DOHH2 (cell line): Measurements from ENCODE around the gene PLCXD1.

Experiments used
- H3F3A ChIP-seq: fragments of 200-600 bp; sonication (generic), shearing (Covaris generic); 2 replicates; pipeline ENCODE4 v1.6.0; 2016; ENCODE audit warnings: antibody characterized with exemption, mild to moderate bottlenecking; ENCODE audit not compliant: control insufficient read depth, insufficient read depth
- H3K27ac ChIP-seq: fragments of 200-600 bp; sonication (generic); 2 replicates; pipeline ENCODE4 v1.5.1; 2014; ENCODE audit warnings: low read depth, mild to moderate bottlenecking, low read length, moderate library complexity
- H3K27me3 ChIP-seq: fragments of 200-600 bp; sonication (generic); 2 replicates; pipeline ENCODE4 v1.6.1; 2014; ENCODE audit warnings: mild to moderate bottlenecking, low read length, mixed read lengths; ENCODE audit not compliant: control insufficient read depth
- H3K36me3 ChIP-seq: fragments of 200-600 bp; sonication (generic); 2 replicates; pipeline ENCODE4 v1.6.1; 2014; ENCODE audit warnings: mild to moderate bottlenecking, low read length, moderate library complexity, mixed read lengths; ENCODE audit not compliant: control insufficient read depth
- H3K4me1 ChIP-seq: fragments of 200-600 bp; sonication (generic); 2 replicates; pipeline ENCODE4 v1.6.1; 2014; ENCODE audit warnings: mild to moderate bottlenecking, low read length, mixed read lengths; ENCODE audit not compliant: control insufficient read depth
- H3K4me2 ChIP-seq: fragments of 200-600 bp; sonication (generic); 2 replicates; pipeline ENCODE4 v1.6.0; 2014; ENCODE audit warnings: mild to moderate bottlenecking, low read length, moderate library complexity
- H3K4me3 ChIP-seq: fragments of 200-600 bp; sonication (generic); 2 replicates; pipeline ENCODE4 v1.5.1; 2014; ENCODE audit warnings: mild to moderate bottlenecking, low read length, mixed read lengths
- H3K79me2 ChIP-seq: fragments of 200-600 bp; sonication (generic); 2 replicates; pipeline ENCODE4 v1.6.1; 2014; ENCODE audit warnings: mild to moderate bottlenecking, low read length, mixed read lengths; ENCODE audit not compliant: control insufficient read depth
- H3K9me2 ChIP-seq: fragments of 200-600 bp; sonication (generic); replicated peaks from 2 replicates; pipeline ENCODE4 v1.6.1; 2014; ENCODE audit warnings: mild to moderate bottlenecking, low read length, mixed read lengths; ENCODE audit not compliant: control insufficient read depth
- H3K9me3 ChIP-seq: fragments of 200-600 bp; sonication (generic); 2 replicates; pipeline ENCODE4 v1.6.1; 2014; ENCODE audit warnings: antibody characterized with exemption, low read length, mixed read lengths; ENCODE audit not compliant: control insufficient read depth, insufficient read depth
- H4K20me1 ChIP-seq: fragments of 200-600 bp; sonication (generic); 2 replicates; pipeline ENCODE4 v1.6.0; 2014; ENCODE audit warnings: low read depth, mild to moderate bottlenecking, antibody characterized with exemption, low read length, moderate library complexity; ENCODE audit not compliant: control insufficient read depth, insufficient read depth
- EZH2phosphoT487 ChIP-seq: fragments of 200-600 bp; sonication (generic); IDR thresholded peaks from 2 replicates; pipeline ENCODE4 v1.6.1; 2017; ENCODE audit warnings: borderline replicate concordance, mild to moderate bottlenecking, antibody characterized with exemption, low read length, moderate library complexity, mixed read lengths
- TF ChIP-seq, protein P1 (sequence below): fragments of 200-600 bp; sonication (generic); IDR thresholded peaks from one replicate; pipeline ENCODE4 v1.5.1; 2014; ENCODE audit warnings: antibody characterized with exemption, mild to moderate bottlenecking, low read depth, low read length; ENCODE audit not compliant: poor library complexity, severe bottlenecking

PLCXD1 gene

DNA sequence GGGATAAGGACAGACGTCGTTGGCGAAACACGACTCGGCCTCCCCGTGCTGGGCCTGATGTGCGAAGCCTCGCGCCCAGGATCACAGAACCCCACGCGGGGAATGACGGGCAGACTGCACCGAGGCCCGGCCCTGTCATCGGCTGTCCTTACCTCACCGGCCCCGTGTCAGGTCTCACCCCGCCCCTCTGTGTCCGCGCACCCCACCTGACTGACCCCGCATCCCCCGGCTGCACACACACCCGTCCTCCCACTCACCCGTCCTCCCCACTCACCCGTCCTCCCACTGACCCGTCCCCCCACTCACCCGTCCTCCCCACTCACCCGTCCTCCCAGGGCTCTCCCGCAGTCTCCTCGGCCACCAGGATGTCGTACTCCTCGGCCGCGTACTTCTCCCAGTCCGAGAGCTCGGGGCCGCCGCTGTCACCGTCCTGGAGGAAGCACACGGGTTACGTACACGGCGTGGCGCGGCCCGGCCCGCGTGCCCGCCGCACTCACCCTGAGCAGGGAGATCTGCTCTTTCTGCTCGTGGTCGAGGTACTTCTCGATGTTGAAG is 57.2 kb downstream of the PLCXD1 start:
- Histone ChIP-seq H3K36me3 (peaks cover 74% of the 10 kb centered on the region), H4K20me1 (no peaks in the 10 kb centered on the region), H3K4me3 (no peak overlapping the region), H3F3A (no peaks in the 10 kb centered on the region), H3K9me3 (peaks cover 6% of the 10 kb centered on the region; the same call in 1 of the 2 replicates), H3K27me3 (no peaks in the 10 kb centered on the region), H3K27ac (no peak overlapping the region), H3K4me1 (no peaks in the 10 kb centered on the region), H3K9me2 (no peaks in the 10 kb centered on the region), H3K4me2 (no peak overlapping the region), H3K79me2 (peaks cover 44% of the 10 kb centered on the region)
- TF ChIP-seq, protein P1, sequence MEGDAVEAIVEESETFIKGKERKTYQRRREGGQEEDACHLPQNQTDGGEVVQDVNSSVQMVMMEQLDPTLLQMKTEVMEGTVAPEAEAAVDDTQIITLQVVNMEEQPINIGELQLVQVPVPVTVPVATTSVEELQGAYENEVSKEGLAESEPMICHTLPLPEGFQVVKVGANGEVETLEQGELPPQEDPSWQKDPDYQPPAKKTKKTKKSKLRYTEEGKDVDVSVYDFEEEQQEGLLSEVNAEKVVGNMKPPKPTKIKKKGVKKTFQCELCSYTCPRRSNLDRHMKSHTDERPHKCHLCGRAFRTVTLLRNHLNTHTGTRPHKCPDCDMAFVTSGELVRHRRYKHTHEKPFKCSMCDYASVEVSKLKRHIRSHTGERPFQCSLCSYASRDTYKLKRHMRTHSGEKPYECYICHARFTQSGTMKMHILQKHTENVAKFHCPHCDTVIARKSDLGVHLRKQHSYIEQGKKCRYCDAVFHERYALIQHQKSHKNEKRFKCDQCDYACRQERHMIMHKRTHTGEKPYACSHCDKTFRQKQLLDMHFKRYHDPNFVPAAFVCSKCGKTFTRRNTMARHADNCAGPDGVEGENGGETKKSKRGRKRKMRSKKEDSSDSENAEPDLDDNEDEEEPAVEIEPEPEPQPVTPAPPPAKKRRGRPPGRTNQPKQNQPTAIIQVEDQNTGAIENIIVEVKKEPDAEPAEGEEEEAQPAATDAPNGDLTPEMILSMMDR = no peak
- TF ChIP-seq EZH2phosphoT487 = no peak

GRCh38 chrX:338836-339400 is 57.7 kb downstream of the PLCXD1 start:
- no peaks in the 10 kb centered on the region for H3K4me1 ChIP-seq
- peaks cover 6% of the 10 kb centered on the region; the same call in 1 of the 2 replicates for H3K9me3 ChIP-seq
- no peaks in the 10 kb centered on the region for H3K27me3 ChIP-seq
- no peak overlapping the region for H3K4me2 ChIP-seq
- no peaks in the 10 kb centered on the region for H3F3A ChIP-seq
- no peaks in the 10 kb centered on the region for H4K20me1 ChIP-seq
- H3K79me2 ChIP-seq = peaks cover 44% of the 10 kb centered on the region
- H3K4me3 ChIP-seq = no peak overlapping the region
- H3K9me2 ChIP-seq = no peaks in the 10 kb centered on the region
- H3K36me3 ChIP-seq = peaks cover 68% of the 10 kb centered on the region
- TF ChIP-seq EZH2phosphoT487 = no peak
- TF ChIP-seq, protein P1 = no peak
- H3K27ac ChIP-seq = no peak overlapping the region

DNA sequence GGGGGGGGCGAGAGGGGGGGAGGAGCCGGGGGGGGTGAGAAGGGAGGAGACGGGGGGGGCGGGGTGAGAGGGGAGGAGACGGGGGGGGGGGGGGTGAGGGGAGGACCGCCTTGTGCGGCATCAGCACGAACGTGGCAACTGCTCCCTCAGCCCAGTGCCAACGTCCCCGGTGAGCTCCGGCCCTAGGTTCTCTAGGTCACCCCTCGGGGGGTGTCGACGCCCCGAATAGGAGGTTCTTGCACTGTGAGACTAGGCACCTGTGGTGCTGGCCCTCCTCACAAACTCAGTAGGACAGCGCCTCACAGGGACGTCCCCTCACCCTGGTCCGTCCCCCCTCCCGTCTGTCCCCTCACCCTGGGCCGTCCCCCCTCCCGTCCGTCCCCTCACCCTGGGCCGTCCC is 58.9 kb downstream of the PLCXD1 start:
- no peaks in the 10 kb centered on the region for H3F3A ChIP-seq
- peaks cover 16% of the 10 kb centered on the region; the same call in 1 of the 2 replicates for H3K9me3 ChIP-seq
- H3K27ac ChIP-seq = no peak overlapping the region
- H3K4me2 ChIP-seq = no peak overlapping the region
- peaks cover 50% of the 10 kb centered on the region for H3K79me2 ChIP-seq
- H3K4me1 ChIP-seq = no peaks in the 10 kb centered on the region
- no peak for TF ChIP-seq EZH2phosphoT487
- TF ChIP-seq, protein P1 = no peak
- H3K9me2 ChIP-seq = no peaks in the 10 kb centered on the region
- no peak overlapping the region for H3K4me3 ChIP-seq
- H3K36me3 ChIP-seq = peaks cover 68% of the 10 kb centered on the region
- no peaks in the 10 kb centered on the region for H3K27me3 ChIP-seq
- H4K20me1 ChIP-seq = no peaks in the 10 kb centered on the region
